SK-N-SH (cell line): ENCODE measurements around the gene VPS13C.

ENCODE experiments used
- CHD2 ChIP-seq: fragments of 150-350 bp; IDR thresholded peaks from 2 replicates; pipeline ENCODE4 v1.6.1; 2018; ENCODE audit warnings: low read length; ENCODE audit not compliant: partially characterized antibody
- CTCF ChIP-seq: fragments of 200-600 bp; sonication (generic); IDR thresholded peaks from 2 replicates; pipeline ENCODE4 v1.6.1; 2017; ENCODE audit warnings: antibody characterized with exemption, mild to moderate bottlenecking, moderate library complexity
- EP300 ChIP-seq, 2 experiments: IDR thresholded peaks; 2 replicates each; pipeline versions ENCODE4 v1.4.0 to v1.6.1; 2012; ENCODE audit warnings: borderline replicate concordance in 1 of 2, low read depth in 1 of 2, low read length in 1 of 2
- IRF3 ChIP-seq: fragments of 150-350 bp; IDR thresholded peaks from 2 replicates; pipeline ENCODE4 v1.6.1; 2016; ENCODE audit warnings: mild to moderate bottlenecking, low read depth, low read length
- NFIC ChIP-seq: IDR thresholded peaks from 2 replicates; pipeline ENCODE4 v1.4.0; 2012; ENCODE audit warnings: borderline replicate concordance
- PBX3 ChIP-seq: IDR thresholded peaks from 2 replicates; pipeline ENCODE4; 2012
- POLR2AphosphoS5 ChIP-seq: IDR thresholded peaks from 2 replicates; pipeline ENCODE4 v1.6.1; 2012; ENCODE audit warnings: low read depth, low read length
- RFX5 ChIP-seq: IDR thresholded peaks from 2 replicates; pipeline ENCODE4 v1.6.1; 2012; ENCODE audit warnings: mild to moderate bottlenecking, improper control_type of control experiment, low read length
- RXRA ChIP-seq: IDR thresholded peaks from 2 replicates; pipeline ENCODE4 v1.4.0; 2012; ENCODE audit warnings: low read depth, mild to moderate bottlenecking, borderline replicate concordance
- YY1 ChIP-seq: IDR thresholded peaks from 2 replicates; pipeline ENCODE4 v1.4.0; 2012; ENCODE audit warnings: low read depth, mild to moderate bottlenecking

GRCh38 chr15:61834076-61834697 lies 226.1 kb downstream of the VPS13C start:
- TF ChIP-seq CTCF (peak; percentile 93), PBX3 (no peak), CHD2 (no peak), NFIC (no peak), RFX5 (no peak), RXRA (no peak), EP300 (IDR thresholded peaks at IDR 0.05; ENCODE audit: borderline replicate concordance in 1 of 2, low read depth in 1 of 2, low read length in 1 of 2) (no peak), POLR2AphosphoS5 (no peak), IRF3 (no peak), YY1 (no peak)
